GM12874 (cell line): ENCODE data around the gene SYNDIG1.

Experiments
- TF ChIP-seq, protein P1 (sequence below): IDR thresholded peaks from 2 replicates; pipeline ENCODE4 v1.5.1; 2011; ENCODE audit warnings: low read depth, mild to moderate bottlenecking, control low read depth, low read length, moderate library complexity; ENCODE audit not compliant: insufficient read depth

The SYNDIG1 gene

DNA sequence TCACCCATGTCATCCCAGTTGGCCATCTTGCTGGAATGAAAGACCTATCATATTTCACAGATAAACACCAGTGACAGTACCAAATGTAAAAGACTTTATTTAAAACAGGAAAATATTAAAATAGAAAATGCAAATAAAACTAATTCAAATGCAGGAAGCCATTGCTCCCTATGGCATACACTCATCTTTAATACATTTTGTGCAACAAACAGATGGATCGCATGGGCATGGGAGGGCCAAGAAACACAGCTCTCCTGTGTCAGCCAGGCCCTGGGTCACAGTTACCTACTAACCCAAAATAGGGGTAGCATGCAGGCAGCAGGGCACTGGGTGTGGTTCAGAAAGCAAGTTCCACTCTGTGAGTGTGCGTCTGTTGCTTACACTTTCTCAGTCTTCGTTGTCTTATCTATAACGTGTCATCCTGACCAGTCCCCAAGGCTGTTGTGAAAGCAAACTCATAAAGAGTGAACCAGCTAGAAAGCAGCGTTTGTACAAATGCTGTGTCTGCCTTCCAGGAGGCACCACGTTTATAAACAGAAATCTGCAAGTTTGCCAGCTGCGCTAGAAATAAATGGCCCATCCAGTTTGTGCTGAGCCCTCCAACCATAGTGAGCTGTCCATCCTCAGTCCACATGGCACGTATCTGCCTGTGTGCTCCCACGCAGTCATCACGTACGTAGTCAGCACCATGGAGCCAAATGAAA lies 180.5 kb downstream of the SYNDIG1 start:
- TF ChIP-seq, protein P1, sequence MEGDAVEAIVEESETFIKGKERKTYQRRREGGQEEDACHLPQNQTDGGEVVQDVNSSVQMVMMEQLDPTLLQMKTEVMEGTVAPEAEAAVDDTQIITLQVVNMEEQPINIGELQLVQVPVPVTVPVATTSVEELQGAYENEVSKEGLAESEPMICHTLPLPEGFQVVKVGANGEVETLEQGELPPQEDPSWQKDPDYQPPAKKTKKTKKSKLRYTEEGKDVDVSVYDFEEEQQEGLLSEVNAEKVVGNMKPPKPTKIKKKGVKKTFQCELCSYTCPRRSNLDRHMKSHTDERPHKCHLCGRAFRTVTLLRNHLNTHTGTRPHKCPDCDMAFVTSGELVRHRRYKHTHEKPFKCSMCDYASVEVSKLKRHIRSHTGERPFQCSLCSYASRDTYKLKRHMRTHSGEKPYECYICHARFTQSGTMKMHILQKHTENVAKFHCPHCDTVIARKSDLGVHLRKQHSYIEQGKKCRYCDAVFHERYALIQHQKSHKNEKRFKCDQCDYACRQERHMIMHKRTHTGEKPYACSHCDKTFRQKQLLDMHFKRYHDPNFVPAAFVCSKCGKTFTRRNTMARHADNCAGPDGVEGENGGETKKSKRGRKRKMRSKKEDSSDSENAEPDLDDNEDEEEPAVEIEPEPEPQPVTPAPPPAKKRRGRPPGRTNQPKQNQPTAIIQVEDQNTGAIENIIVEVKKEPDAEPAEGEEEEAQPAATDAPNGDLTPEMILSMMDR: no peak

- TF ChIP-seq, protein P1: no peak
Observed at GRCh38 chr20:24651171-24651975, 181.9 kb downstream of the SYNDIG1 start.

GRCh38 chr20:24651976-24652345 lies 182.5 kb downstream of the SYNDIG1 start:
- TF ChIP-seq, protein P1: no peak

DNA sequence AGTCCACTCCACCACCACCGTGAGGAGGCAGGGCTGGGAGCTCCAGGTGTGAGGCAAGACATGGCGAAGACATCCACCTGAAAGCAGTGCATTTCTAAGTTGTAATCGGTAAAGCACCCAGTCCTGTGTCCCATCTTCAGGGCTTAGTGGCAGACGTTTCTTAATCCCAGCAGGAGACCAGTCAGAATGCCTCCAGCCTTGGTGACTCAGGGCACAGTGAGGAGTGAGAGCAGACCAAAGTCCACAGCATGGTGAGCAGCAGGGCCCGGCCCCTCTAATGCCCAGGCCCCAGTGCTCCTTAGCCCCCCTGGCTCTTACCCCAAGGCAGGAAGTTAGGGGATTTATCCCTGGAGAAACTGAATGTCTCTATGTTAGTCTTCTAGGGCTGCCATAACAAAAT lies 183.9 kb downstream of the SYNDIG1 start:
- TF ChIP-seq, protein P1: no peak

GRCh38 chr20:24654425-24654824 lies 185.0 kb downstream of the SYNDIG1 start:
- TF ChIP-seq, protein P1: no peak

DNA sequence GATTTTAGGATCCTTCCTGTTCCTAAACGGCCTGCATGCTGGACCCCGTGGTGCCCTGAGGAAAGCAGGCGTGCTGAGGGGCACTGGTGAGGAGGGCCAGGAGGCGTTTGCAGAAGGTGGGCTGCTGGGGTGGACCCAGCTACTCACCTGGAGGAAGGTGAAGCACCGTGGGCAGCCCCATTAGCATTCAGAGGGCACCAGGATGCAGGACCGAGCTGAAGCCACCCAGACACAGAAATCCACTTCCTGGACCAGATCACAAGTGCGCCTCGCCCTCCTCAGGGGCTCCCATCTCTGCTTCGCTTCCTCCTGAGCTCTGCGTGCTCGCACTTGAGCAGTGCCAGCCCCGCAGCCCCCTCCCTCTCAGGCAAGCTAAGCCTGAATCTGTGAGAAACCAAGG lies 187.0 kb downstream of the SYNDIG1 start:
- TF ChIP-seq, protein P1: no peak

- TF ChIP-seq, protein P1: no peak
Observed at GRCh38 chr20:24657196-24657595, 187.8 kb downstream of the SYNDIG1 start.
